ENCODE measurements around the gene ADAT1. TPM values are rescaled to one million over a fixed set of nuclear protein-coding genes. Genes with fewer than 3 reads are reported as not detected.

Gene ADAT1
- total and polyA plus RNA-seq, 4 donors = 13.2 to 42.3 (median 18.5) TPM

DNA sequence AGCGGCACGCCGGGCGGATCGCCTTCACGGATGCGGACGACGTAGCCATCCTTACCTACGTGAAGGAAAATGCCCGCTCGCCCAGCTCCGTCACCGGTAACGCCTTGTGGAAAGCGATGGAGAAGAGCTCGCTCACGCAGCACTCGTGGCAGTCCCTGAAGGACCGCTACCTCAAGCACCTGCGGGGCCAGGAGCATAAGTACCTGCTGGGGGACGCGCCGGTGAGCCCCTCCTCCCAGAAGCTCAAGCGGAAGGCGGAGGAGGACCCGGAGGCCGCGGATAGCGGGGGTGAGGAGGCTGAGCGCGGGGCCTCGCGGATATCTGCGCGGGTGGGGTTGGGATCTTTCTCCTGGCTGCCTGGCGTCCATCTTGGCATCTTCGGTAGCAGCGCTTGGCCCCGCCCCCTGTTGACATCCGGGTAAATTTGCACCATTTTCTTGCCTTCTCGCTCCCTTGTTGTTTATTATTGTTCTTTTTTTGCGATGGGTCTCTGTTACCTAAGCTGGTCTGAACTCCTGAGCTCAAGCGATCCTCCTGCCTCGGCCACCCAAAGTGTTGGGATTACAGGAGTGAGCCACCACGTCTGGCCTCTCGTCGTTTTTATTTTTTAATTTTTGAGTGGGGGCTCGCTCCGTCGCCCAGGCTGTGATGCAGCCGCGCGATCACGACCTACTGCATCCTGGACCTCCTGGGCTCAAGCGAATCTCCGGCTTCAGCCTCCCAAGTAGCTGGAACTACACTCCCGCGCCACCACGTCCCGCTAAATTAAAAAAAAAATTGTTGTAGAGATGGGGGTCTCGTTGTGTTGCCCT is 25.4 kb upstream of the ADAT1 start:
- Histone ChIP-seq H3K27ac (ENCODE audit: low read depth in 1 of 2, low read length in 2 of 2) (peak overlapping the region; percentile 87 to 91), H3K27me3 (ENCODE audit: control insufficient read depth in 4 of 4, insufficient read depth in 4 of 4, low read length in 3 of 4) (no peaks in the 10 kb centered on the region), H3K9me3 (ENCODE audit: control insufficient read depth in 4 of 4, low read length in 3 of 4) (no peaks in the 10 kb centered on the region), H3K4me3 (ENCODE audit: low read depth in 1 of 3, low read length in 3 of 3) (peak overlapping the region; percentile 89 to 100 (median 100)), H3K9ac (ENCODE audit: low read depth in 1 of 2, low read length in 2 of 2) (peak overlapping the region; percentile 55 to 95), H3K36me3 (ENCODE audit: control insufficient read depth in 4 of 4, insufficient read depth in 3 of 4, low read depth in 1 of 4, low read length in 3 of 4) (peaks cover 0 to 9% (median 2%) of the 10 kb centered on the region in 4 donors), H3K4me1 (ENCODE audit: control insufficient read depth in 4 of 4, insufficient read depth in 4 of 4, low read length in 3 of 4) (peaks cover 9 to 56% (median 35%) of the 10 kb centered on the region in 4 donors)
- TF ChIP-seq YY1 (IDR thresholded peaks at IDR 0.05) (peak; percentile 98), EGR1 (IDR thresholded peaks at IDR 0.05; ENCODE audit: low read depth in 2 of 2) (no peak), TAF1 (conservative IDR thresholded peaks at IDR 0.05) (no peak), CTCF (IDR thresholded peaks at IDR 0.05; ENCODE audit: low read depth, low read length, missing input control) (peak; percentile 2), GABPA (IDR thresholded peaks at IDR 0.05 in 1 of 2, conservative IDR thresholded peaks at IDR 0.05 in 1 of 2) (peak in 1 of 2 donors; percentile 50), FOXA2 (IDR thresholded peaks at IDR 0.05) (peak; percentile 17)
- peak; percentile 90 for DNase-seq (ENCODE audit: low spot score)
- under 1% methylated on average over 62 of the region's 62 CpGs for WGBS

- under 1% methylated on average over 76 of the region's 76 CpGs for WGBS
- H3K4me1 ChIP-seq (ENCODE audit: control insufficient read depth in 4 of 4, insufficient read depth in 4 of 4, low read length in 3 of 4) = peaks cover 9 to 53% (median 35%) of the 10 kb centered on the region in 4 donors
- H3K27me3 ChIP-seq (ENCODE audit: control insufficient read depth in 4 of 4, insufficient read depth in 4 of 4, low read length in 3 of 4) = no peaks in the 10 kb centered on the region
- peaks cover 0 to 13% (median 2%) of the 10 kb centered on the region in 4 donors for H3K36me3 ChIP-seq (ENCODE audit: control insufficient read depth in 4 of 4, insufficient read depth in 3 of 4, low read depth in 1 of 4, low read length in 3 of 4)
- H3K9me3 ChIP-seq (ENCODE audit: control insufficient read depth in 4 of 4, low read length in 3 of 4) = no peaks in the 10 kb centered on the region
- peak within 1 kb of the TSS; percentile 89 to 100 (median 100) for H3K4me3 ChIP-seq (ENCODE audit: low read depth in 1 of 3, low read length in 3 of 3)
- peak within 1 kb of the TSS; percentile 87 to 91 for H3K27ac ChIP-seq (ENCODE audit: low read depth in 1 of 2, low read length in 2 of 2)
- TF ChIP-seq, protein P1, sequence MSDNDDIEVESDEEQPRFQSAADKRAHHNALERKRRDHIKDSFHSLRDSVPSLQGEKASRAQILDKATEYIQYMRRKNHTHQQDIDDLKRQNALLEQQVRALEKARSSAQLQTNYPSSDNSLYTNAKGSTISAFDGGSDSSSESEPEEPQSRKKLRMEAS (IDR thresholded peaks at IDR 0.05) = peak; percentile 87
- peak in 1 of 2 donors; percentile 21 for TF ChIP-seq RAD21 (IDR thresholded peaks at IDR 0.05)
- peak in 1 of 2 donors; percentile 61 for TF ChIP-seq EGR1 (IDR thresholded peaks at IDR 0.05; ENCODE audit: low read depth in 2 of 2)
- TF ChIP-seq, protein P2, sequence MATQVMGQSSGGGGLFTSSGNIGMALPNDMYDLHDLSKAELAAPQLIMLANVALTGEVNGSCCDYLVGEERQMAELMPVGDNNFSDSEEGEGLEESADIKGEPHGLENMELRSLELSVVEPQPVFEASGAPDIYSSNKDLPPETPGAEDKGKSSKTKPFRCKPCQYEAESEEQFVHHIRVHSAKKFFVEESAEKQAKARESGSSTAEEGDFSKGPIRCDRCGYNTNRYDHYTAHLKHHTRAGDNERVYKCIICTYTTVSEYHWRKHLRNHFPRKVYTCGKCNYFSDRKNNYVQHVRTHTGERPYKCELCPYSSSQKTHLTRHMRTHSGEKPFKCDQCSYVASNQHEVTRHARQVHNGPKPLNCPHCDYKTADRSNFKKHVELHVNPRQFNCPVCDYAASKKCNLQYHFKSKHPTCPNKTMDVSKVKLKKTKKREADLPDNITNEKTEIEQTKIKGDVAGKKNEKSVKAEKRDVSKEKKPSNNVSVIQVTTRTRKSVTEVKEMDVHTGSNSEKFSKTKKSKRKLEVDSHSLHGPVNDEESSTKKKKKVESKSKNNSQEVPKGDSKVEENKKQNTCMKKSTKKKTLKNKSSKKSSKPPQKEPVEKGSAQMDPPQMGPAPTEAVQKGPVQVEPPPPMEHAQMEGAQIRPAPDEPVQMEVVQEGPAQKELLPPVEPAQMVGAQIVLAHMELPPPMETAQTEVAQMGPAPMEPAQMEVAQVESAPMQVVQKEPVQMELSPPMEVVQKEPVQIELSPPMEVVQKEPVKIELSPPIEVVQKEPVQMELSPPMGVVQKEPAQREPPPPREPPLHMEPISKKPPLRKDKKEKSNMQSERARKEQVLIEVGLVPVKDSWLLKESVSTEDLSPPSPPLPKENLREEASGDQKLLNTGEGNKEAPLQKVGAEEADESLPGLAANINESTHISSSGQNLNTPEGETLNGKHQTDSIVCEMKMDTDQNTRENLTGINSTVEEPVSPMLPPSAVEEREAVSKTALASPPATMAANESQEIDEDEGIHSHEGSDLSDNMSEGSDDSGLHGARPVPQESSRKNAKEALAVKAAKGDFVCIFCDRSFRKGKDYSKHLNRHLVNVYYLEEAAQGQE (IDR thresholded peaks at IDR 0.05) = peak; percentile 85
- TF ChIP-seq CTCF (IDR thresholded peaks at IDR 0.05; ENCODE audit: low read depth, low read length, missing input control) = no peak
- peak; percentile 51 to 74 for TF ChIP-seq HNF4A (conservative IDR thresholded peaks at IDR 0.05)
- peak; percentile 99 for TF ChIP-seq YY1 (IDR thresholded peaks at IDR 0.05)
- TF ChIP-seq GABPA (IDR thresholded peaks at IDR 0.05 in 1 of 2, conservative IDR thresholded peaks at IDR 0.05 in 1 of 2) = peak; percentile 68 to 94
- TF ChIP-seq FOXA1 (IDR thresholded peaks at IDR 0.05) = peak; percentile 15
- peak; percentile 71 for TF ChIP-seq SP1 (IDR thresholded peaks at IDR 0.05)
- no peak for TF ChIP-seq HNF4G (IDR thresholded peaks at IDR 0.05)
- TF ChIP-seq JUND (IDR thresholded peaks at IDR 0.05) = no peak
- TF ChIP-seq, protein P3, sequence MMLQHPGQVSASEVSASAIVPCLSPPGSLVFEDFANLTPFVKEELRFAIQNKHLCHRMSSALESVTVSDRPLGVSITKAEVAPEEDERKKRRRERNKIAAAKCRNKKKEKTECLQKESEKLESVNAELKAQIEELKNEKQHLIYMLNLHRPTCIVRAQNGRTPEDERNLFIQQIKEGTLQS (IDR thresholded peaks at IDR 0.05) = no peak
- peak; percentile 16 to 40 for TF ChIP-seq RXRA (IDR thresholded peaks at IDR 0.05)
- TF ChIP-seq, protein P4, sequence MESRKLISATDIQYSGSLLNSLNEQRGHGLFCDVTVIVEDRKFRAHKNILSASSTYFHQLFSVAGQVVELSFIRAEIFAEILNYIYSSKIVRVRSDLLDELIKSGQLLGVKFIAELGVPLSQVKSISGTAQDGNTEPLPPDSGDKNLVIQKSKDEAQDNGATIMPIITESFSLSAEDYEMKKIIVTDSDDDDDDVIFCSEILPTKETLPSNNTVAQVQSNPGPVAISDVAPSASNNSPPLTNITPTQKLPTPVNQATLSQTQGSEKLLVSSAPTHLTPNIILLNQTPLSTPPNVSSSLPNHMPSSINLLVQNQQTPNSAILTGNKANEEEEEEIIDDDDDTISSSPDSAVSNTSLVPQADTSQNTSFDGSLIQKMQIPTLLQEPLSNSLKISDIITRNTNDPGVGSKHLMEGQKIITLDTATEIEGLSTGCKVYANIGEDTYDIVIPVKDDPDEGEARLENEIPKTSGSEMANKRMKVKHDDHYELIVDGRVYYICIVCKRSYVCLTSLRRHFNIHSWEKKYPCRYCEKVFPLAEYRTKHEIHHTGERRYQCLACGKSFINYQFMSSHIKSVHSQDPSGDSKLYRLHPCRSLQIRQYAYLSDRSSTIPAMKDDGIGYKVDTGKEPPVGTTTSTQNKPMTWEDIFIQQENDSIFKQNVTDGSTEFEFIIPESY (IDR thresholded peaks at IDR 0.05) = peak; percentile 46
- TF ChIP-seq NR2F2 (IDR thresholded peaks at IDR 0.05) = peak; percentile 79
- peak; percentile 93 for TF ChIP-seq TAF1 (conservative IDR thresholded peaks at IDR 0.05)
- H3K9ac ChIP-seq (ENCODE audit: low read depth in 1 of 2, low read length in 2 of 2) = peak within 1 kb of the TSS; percentile 95
- DNase-seq (ENCODE audit: low spot score) = peak; percentile 95
Observed at GRCh38 chr16:75647492-75648264, 24.6 kb upstream of the ADAT1 start, which contains the start of the genes KARS1 and TERF2IP. KARS1 (minus strand) TSS chr16:75647665; CDS start chr16:75647639, 26 bp downstream. TERF2IP (plus strand) TSS chr16:75647773; CDS start chr16:75647883, 110 bp downstream.

All from liver (tissue), 9 donors.